ENCODE measurements around the gene WT1. TPM values are rescaled to one million over a fixed set of nuclear protein-coding genes. Genes with fewer than 3 reads are reported as not detected.

Gene WT1
- total and polyA plus RNA-seq, 2 donors (not counting 3 experiments of a cell fraction or from before 2014, with no cell fraction given) = not detected

GRCh38 chr11:32440312-32440908, 5.1 kb upstream of the WT1 start:
- Histone ChIP-seq H3K27me3 (ENCODE audit: control insufficient read depth in 2 of 2, insufficient read depth in 2 of 2, low read length in 2 of 2) (peaks cover 61 to 80% of the 10 kb centered on the region in 2 experiments), H3K9ac (replicated peaks; ENCODE audit: extremely low read depth, insufficient read depth, low read length) (no peak overlapping the region), H3K4me1 (ENCODE audit: control insufficient read depth, extremely low read depth, insufficient read depth, low read length) (no peaks in the 10 kb centered on the region), H3K79me2 (ENCODE audit: control insufficient read depth, insufficient read depth, low read length) (no peaks in the 10 kb centered on the region), H3K9me1 (replicated peaks; ENCODE audit: control insufficient read depth, extremely low read depth, insufficient read depth, low read length) (no peaks in the 10 kb centered on the region), H3K27ac (ENCODE audit: insufficient read depth, low read depth, low read length) (no peak overlapping the region), H3K4me3 (replicated peaks in 1 of 3; ENCODE audit: insufficient read depth in 1 of 3, low read depth in 1 of 3, low read length in 3 of 3) (no peak overlapping the region), H3K36me3 (ENCODE audit: control insufficient read depth in 2 of 2, extremely low read depth in 1 of 2, insufficient read depth in 2 of 2, low read length in 2 of 2) (no peaks in the 10 kb centered on the region), H3K9me3 (replicated peaks; ENCODE audit: control insufficient read depth, insufficient read depth, low read length) (no peaks in the 10 kb centered on the region), H3K4me2 (ENCODE audit: insufficient read depth, low read length) (no peak overlapping the region), H2AFZ (ENCODE audit: low read depth, low read length) (no peak overlapping the region), H4K20me1 (replicated peaks; ENCODE audit: control insufficient read depth, extremely low read depth, insufficient read depth, low read length) (no peaks in the 10 kb centered on the region)
- ChIA-PET POLR2A (no interaction called here), CTCF (interaction anchor here (0.9 kb wide), 1 partner anchor 54 kb away, joined by 3 read pairs; no protein-coding TSS in a partner anchor)
- TF ChIP-seq POLR2AphosphoS5 (IDR thresholded peaks at IDR 0.05; ENCODE audit: insufficient read depth, low read depth, low read length) = no peak
- no peak for TF ChIP-seq JUN (IDR thresholded peaks at IDR 0.05; ENCODE audit: borderline replicate concordance, insufficient read depth, insufficient read length, low read depth)
- TF ChIP-seq GATA2 (IDR thresholded peaks at IDR 0.05; ENCODE audit: insufficient read depth, insufficient read length, low read depth, low read length) = no peak
- no peak for TF ChIP-seq MAX (IDR thresholded peaks at IDR 0.05; ENCODE audit: insufficient read depth, insufficient read length)
- dilution Hi-C loops (cut with MboI; ENCODE audit: extremely low pct_ligation_motif_present, low sequenced_read_pairs) (no loop called here), intact Hi-C loops (cut with micrococcal nuclease) (no loop called here)
- BruUV-seq (replicated peaks) = no TSS peak
- no peak for FAIRE-seq
- DNase-seq (ENCODE audit: low read depth, low spot score) = no peak

- no peaks in the 10 kb centered on the region for H3K36me3 ChIP-seq (ENCODE audit: control insufficient read depth in 2 of 2, extremely low read depth in 1 of 2, insufficient read depth in 2 of 2, low read length in 2 of 2)
- H3K27ac ChIP-seq (ENCODE audit: insufficient read depth, low read depth, low read length) = no peak overlapping the region
- H3K9ac ChIP-seq (replicated peaks; ENCODE audit: extremely low read depth, insufficient read depth, low read length) = no peak overlapping the region
- no peak for FAIRE-seq
- CTCF ChIA-PET = interaction anchor here (0.6 to 0.9 kb wide), 2 partner anchors 8 to 53 kb away, joined by 3 to 4 read pairs; no protein-coding TSS in a partner anchor
- no peaks in the 10 kb centered on the region for H4K20me1 ChIP-seq (replicated peaks; ENCODE audit: control insufficient read depth, extremely low read depth, insufficient read depth, low read length)
- TF ChIP-seq GATA2 (IDR thresholded peaks at IDR 0.05; ENCODE audit: insufficient read depth, insufficient read length, low read depth, low read length) = no peak
- no peak for TF ChIP-seq MAX (IDR thresholded peaks at IDR 0.05; ENCODE audit: insufficient read depth, insufficient read length)
- TF ChIP-seq POLR2A (IDR thresholded peaks at IDR 0.05; ENCODE audit: low read depth, low read length) = no peak
- TF ChIP-seq MYC (IDR thresholded peaks at IDR 0.05; ENCODE audit: low read depth, low read length) = no peak
- no peak for TF ChIP-seq JUN (IDR thresholded peaks at IDR 0.05; ENCODE audit: borderline replicate concordance, insufficient read depth, insufficient read length, low read depth)
- no peak for TF ChIP-seq EZH2 (IDR thresholded peaks at IDR 0.05; ENCODE audit: borderline replicate concordance, low read depth, low read length, severe bottlenecking)
- TF ChIP-seq POLR2AphosphoS5 (IDR thresholded peaks at IDR 0.05; ENCODE audit: insufficient read depth, low read depth, low read length) = no peak
- no peak for TF ChIP-seq CTCF (IDR thresholded peaks at IDR 0.05; ENCODE audit: extremely low read depth in 1 of 2, insufficient read depth in 1 of 2, low read depth in 1 of 2, low read length in 2 of 2)
- TF ChIP-seq FOS (IDR thresholded peaks at IDR 0.05; ENCODE audit: borderline replicate concordance, insufficient read depth, low read length) = no peak
- POLR2A ChIA-PET = no interaction called here
- no peaks in the 10 kb centered on the region for H3K9me3 ChIP-seq (replicated peaks; ENCODE audit: control insufficient read depth, insufficient read depth, low read length)
- H3K4me3 ChIP-seq (replicated peaks in 1 of 3; ENCODE audit: insufficient read depth in 1 of 3, low read depth in 1 of 3, low read length in 3 of 3) = no peak overlapping the region
- H3K4me1 ChIP-seq (ENCODE audit: control insufficient read depth, extremely low read depth, insufficient read depth, low read length) = no peaks in the 10 kb centered on the region
- H3K27me3 ChIP-seq (ENCODE audit: control insufficient read depth in 2 of 2, insufficient read depth in 2 of 2, low read length in 2 of 2) = peaks cover 64 to 83% of the 10 kb centered on the region in 2 experiments
- no peak for DNase-seq (ENCODE audit: low read depth, low spot score)
- dilution Hi-C loops (cut with MboI; ENCODE audit: extremely low pct_ligation_motif_present, low sequenced_read_pairs) (no loop called here), intact Hi-C loops (cut with micrococcal nuclease) (no loop called here)
- no peak overlapping the region for H2AFZ ChIP-seq (ENCODE audit: low read depth, low read length)
- H3K4me2 ChIP-seq (ENCODE audit: insufficient read depth, low read length) = no peak overlapping the region
- no peaks in the 10 kb centered on the region for H3K9me1 ChIP-seq (replicated peaks; ENCODE audit: control insufficient read depth, extremely low read depth, insufficient read depth, low read length)
- no TSS peak for BruUV-seq (replicated peaks)
- H3K79me2 ChIP-seq (ENCODE audit: control insufficient read depth, insufficient read depth, low read length) = no peaks in the 10 kb centered on the region
Measured at GRCh38 chr11:32439501-32440210, 4.3 kb upstream of the WT1 start.

All from endothelial cell of umbilical vein (primary cell).